Effector CD4-positive, alpha-beta T cell (primary cell): ENCODE measurements around the gene IGFN1.
"Not testable (repeated sequence)": the region's sequence is repeated elsewhere in the genome, so short reads cannot be mapped to it uniquely, and the experiment has no call there.

Experiments
- DNase-seq: peaks from one replicate; pipeline ENCODE4 v3.0.0-alpha.2; 2020

The IGFN1 gene

DNA sequence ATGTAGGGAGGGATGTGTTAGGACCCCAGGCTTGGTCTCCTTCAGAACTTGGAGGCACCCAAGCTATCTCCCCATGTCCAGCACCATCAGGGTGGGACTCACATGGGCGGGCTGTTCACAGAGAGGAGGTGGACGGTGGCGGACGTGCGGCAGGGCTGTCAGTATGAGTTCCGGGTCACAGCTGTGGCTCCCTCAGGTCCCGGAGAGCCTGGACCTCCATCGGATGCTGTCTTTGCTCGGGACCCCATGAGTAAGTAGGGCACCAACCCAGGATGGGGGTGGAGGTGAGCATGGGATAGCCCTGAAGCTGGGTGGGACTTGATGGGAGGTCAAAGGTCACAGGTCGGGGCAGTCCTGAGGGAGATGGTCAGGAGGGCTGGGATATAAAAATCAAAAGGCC is 27.8 kb downstream of the IGFN1 start:
- DNase-seq, result no peak

DNA sequence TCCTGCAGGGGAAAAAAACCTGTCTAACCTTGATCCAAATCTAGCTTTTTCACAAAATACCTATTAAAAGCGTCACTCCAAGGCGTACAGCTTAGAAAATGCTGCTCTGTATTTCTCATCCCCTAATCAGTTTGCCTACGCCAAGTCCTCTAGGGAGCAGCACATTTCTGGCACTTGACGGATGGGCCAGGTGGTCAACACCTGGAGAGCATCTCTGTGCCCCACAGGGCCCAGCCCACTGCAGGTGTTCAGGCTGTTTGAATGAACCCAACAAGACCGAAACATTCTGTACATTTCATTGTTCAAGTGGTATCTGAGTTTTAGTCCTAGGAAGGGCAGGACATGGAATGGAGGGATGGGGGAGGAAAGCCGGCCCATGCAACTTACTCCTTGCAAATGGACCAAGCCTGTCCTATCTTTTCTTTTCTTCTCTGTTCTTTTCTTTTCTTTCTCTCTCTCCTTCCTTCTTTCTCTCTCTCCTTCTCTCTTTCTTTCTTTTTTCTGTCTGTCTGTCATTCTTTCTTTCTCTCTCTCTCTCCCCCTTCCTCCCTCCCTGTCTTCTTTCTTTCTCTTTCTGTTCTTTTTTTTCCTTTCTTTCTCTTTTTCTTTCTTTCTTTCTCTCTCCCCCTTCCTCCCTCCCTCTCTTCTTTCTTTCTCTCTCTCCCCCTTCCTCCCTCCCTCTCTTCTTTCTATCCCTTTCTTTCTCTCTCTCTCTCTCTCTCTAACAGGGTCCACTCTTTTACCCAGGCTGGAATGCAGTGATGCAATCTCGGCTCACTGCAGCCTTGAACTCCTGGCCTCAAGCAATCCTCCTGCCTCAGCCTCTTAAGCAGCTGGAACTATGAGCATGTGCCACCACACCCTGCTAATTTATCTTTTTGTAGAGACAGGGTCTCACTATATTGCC is 29.1 kb downstream of the IGFN1 start:
- no peak for DNase-seq

DNA sequence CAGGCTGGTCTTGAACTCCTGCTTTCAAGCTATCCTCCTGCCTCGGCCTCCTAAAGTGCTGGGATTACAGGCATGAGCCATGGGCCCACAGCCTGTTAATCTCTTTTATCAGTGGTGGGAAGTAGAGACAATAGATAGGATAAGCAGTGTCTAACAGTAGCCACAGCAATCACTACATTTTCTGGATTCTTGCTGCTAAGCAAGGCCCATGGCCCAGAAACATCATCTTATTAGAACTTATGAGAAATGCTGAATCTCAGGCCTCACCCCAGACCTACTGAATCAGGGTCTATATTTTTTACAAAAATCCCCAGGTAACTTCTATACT is 29.7 kb downstream of the IGFN1 start:
- no peak for DNase-seq

DNA sequence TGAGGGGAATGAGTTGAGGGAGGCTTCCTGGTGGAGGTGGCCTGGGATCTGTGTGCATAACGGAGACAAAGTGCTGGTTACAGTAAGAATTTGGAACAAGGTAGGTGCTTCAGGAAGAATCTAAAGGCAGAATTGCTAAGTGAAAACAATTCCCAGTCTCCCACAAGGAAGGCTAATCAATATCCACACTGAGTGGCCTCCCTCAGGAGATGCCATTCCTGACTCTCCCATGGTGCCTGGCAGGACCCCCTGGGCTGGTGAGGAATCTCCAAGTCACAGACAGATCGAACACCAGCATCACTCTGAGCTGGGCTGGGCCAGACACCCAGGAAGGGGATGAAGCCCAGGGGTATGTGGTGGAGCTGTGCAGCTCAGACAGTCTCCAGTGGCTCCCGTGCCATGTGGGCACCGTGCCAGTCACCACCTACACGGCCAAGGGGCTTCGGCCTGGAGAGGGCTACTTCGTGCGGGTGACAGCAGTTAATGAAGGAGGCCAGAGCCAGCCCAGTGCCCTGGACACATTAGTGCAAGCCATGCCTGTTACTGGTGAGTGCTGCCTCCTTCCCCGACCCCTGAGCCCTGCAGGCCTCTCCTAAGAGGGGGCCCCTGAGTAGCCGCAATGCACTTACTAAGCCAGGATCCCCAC is 30.7 kb downstream of the IGFN1 start:
- no peak for DNase-seq

DNA sequence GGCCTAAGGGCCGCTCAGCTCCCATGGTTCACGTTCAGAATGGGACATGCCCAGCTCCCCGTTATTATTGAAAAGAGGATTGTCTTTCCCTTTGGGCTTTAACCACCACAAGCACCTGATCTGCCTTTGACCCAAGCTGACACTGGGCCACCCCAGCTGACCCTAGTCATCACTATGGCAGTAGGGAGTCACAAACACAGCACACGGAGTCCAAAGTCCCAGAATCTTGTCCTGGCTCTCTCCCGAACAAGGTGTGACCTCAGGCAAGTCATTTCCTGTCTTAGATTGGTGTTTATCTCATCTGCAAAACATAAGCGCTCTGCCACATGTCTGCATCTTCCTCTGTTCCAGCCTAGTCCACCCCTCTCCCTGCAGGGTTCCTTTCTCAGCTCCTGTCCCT is 31.5 kb downstream of the IGFN1 start:
- no peak for DNase-seq

DNA sequence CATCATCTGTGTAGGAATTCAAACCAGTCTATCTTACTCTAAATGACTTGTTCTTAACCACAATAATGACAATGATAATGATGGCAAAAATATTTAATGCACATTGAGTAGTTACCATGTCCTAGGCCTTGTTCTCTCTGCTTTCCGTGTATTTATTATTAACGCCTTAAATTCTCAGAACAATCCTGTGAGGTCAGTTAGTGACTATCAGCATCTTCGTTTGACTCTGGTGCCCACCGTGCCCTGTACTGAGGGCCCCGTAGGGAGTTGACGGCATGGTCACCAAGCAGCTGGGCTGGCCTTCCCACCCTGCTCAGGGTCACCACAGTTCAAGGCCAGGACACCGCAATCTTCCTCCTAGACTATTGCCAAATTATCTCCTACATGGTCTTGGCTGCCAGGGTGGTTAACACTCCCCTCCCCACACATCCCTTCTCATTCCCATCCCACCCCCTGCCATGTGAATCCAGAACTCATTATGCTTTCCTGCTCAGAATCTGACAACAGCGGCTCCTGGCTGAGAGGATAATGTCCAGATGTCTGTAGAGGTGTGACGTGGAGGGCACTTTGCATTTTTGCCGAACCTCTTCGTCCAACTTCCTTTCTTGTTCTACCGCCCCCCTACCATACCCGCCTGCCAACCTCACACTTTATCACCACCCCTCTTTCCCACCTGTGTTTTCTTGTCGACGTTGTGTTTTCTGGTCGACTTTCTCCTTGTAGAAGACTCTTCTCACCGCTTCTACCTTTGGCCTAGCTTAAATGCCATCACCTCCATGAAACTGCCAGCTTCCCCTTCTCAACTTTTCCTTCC is 33.4 kb downstream of the IGFN1 start:
- DNase-seq, result no peak

DNA sequence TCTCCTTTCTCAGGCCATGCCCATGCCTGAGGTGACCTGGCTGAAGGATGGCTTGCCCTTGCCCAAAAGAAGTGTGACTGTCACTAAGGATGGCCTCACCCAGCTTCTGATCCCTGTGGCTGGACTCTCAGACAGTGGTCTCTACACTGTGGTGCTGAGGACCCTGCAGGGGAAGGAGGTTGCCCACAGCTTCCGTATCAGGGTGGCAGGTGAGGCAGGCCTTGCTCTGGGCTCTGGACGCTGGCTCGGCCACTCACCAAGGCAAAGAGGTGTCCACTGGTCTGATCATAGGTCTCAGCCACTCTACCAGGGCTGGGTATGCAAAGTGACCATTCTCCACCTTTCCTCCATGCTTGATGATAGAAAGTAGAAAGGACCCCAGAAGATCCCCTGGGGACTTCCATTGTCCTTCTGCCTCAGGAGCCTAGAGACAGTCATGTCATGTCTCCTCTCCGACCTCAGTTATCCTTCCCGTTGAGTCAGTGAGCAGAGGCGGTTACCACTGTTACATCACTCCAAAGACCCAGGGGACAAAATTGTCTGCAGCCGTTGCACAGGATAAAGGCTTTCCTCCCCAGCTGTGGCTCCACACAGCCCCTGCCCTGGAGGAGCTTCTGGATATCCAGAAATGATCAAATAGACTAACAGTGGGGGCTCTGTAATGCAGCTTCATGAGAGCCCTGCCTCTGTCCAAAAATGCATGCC is 34.2 kb downstream of the IGFN1 start:
- no peak for DNase-seq

DNA sequence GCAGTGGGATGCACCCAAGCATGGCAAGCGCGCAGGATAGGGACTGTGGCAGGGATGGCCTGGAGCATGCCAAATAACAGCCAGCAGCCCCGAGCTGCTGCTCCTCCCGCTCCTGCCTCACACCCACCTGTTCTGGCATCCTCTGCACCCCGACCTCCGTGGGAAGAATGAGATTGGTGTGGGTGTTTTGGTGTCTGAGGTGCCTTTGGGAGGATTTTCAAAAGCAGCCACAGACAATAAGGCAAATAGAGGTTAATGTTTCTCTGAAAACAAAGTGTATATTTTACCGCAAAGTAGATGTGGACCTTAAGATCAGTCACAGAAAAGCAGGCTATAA is 35.5 kb downstream of the IGFN1 start:
- DNase-seq, result no peak

DNA sequence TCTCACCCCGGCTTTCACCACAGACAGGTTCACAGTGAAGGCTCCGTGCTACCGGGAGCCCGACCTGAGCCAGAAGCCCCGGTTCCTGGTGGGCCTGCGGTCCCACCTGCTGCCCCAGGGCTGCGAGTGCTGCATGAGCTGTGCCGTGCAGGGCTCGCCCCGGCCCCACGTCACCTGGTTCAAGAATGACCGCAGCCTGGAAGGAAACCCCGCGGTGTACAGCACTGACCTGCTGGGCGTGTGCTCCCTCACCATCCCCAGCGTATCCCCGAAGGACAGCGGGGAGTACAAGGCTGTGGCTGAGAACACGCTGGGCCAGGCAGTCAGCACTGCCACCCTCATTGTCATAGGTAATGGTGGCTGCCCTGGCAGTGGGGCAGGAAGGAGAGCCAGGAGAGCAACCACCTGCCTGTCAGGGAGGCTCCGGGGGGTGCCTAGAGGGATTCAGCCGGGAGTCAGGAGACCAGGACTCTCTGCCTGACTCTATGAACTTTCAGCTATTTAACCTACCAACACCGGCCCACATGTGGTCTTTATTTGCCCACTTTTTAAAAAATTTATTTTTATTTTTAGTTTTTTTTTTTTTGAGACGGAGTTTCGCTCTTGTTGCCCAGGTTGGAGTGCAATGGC is 36.4 kb downstream of the IGFN1 start:
- no peak for DNase-seq

DNA sequence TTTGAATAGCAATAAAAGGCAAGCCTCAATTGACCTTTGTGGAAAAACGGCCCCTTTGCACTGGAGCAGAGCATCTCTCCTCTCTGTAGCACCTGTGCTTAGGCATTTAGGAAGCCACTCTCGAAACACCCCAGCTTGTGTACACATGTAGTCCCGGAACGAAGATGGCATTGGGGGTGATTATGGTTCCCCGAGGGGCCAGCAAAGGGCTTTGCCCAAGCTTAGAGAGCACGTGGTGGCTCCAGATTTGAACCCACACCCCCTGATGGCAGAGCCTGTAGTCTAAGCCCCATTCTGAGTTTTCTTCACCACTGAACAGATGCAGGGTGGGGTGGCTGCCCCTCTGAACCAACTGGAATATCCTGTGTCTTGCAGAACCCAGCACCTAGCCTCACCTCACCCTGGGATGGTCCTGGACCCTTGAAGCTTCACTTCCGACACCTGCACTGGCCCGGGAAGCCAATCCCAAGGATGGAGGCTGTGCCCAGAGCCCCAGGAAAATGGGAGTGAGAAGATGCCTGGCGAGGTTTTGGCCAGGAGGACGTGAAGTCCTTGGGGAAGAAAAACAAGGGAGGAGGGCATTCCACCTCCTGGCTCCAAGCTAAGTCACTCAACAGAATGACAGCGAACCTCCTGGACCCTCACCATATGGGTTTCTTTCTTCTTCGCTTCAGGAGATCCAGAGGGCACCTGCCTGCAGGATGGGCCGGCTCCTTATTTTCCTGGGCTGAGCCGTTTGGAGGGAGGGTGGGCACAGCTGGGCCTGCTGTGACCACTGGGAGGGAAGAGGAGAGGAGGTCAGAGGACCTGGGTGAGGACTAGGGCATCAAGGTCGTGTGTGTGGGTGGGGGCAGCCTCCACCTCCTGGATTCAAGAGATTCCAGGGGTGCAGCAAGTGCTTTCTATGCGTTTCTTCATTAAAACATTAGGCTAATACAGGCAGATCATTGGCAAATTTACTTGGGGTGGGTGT is 37.7 kb downstream of the IGFN1 start:
- no peak for DNase-seq

DNA sequence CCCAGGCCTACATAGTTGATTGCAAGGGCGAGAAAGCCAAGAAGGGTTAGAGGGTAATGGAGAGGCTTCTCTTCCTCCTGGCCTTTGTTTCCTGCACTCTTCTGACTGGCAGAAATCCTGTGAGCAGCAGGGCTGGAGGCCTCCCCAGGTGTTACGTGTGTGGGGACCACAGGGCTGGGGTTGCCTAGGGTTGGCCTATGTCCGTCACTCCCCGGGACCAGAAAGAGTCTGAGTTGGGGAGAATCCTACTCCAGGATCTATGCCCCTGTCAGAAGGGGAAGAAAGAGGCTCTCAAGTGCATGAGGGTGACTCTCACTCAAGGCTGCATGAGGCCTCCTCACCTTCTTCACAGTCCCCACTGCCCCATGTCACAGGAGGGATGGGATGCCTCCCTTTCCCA is 38.5 kb downstream of the IGFN1 start:
- no peak for DNase-seq

DNA sequence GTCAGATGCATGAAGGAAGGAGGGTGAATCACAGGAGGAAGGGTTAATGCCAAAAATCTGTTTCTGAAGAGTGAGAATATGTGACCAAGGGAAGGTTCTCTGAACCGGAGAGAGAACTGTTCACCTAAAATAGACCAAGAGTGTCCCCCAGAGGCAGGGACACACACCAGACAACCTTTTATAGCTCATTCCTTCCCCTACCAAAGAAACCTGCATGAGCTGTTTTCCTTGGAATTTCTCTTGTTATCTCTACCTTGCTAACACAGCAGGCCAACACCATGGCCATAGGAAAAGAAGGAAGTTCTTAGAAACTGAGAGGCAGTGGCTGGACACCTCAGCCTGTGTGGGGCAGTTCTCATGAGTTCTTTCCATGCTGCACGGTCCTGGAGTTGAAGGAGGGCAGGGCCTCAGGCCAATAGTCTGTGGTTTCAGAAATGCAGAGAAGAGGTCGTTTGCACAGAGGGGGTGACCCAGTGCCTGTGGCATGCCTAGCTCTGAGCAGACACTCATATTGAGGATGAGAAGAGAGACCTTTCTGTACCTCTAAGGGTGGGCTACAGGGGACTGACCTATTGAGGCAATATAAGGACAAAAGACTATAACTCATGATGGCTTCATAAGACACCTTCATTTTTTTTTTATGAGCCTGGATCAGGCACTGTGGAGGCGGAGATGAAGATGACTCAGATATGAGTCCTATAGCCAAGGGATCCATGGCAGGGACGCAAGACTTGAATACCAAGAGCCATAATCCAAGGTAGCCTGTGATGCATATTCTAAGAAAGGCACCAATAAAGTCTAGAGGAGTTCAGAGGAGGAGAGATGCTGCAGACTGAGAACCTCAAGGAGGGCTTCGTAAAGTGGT is 39.4 kb downstream of the IGFN1 start:
- no peak for DNase-seq

DNA sequence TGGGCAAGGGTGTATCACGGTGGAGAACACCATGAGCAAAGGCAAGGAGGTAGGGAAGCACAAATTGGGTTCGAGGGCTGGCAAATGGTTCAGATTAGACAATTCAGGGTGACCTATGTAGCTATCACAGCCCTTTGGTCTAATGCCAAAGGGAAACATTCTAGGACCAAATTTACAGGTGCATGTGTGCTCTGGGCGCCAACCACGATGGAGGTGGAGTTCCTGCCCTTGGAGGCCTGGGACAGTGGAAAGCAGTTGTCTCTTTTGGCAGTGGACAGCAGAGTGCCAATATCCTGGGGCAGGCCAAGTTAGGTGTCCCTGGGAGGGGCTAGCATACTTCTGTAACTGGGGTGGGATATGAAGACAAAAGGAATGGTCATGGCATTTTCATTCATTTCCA is 40.1 kb downstream of the IGFN1 start:
- DNase-seq, result no peak

DNA sequence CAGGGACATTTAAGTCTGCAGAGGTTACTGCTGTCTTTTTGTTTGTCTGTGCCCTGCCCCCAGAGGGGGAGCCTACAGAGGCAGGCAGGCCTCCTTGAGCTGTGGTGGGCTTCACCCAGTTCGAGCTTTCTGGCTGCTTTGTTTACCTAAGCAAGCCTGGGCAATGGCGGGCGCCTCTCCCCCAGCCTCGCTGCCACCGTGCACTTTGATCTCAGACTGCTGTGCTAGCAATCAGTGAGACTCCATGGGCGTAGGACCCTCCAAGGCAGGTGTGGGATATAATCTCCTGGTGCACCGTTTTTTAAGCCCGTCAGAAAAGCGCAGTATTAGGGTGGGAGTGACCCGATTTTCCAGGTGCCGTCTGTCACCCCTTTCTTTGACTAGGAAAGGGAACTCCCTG is 49.0 kb downstream of the IGFN1 start:
- DNase-seq, result not testable (repeated sequence)

DNA sequence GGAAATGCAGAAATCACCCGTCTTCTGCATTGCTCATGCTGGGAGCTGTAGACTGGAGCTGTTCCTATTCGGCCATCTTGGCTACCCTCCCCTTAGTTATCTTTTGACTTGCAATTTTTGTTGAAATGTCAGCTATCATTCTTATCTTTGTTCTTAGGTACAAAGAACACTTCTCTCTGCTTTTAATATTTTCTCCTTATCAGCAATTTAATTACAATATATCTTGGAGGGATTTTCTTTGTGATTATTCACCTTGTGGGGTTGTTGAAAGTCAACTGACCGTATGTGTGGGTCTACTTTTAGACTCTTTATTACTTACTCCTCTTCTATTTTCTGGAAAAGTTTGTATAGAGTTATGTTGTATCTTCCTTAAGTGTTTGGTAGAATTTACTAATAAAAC is 49.5 kb downstream of the IGFN1 start:
- no peak for DNase-seq

DNA sequence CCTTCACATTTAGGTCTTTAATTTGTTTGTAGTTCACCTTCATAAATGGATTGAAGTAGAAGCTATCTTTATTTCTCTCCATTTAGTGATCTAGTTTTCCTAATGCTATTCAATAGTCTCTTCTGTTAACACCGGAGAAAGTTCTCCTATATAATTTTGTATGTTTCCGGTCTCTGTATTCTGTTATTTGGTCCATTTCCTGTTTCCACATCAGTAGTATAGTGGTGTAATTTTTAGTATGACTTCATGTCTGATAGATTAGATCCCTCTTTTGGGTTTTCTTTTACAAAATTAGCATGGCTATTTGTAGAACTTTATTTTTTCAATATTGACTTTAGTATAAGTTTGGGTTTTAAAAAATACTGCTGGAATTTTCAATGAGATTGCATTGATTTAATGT is 51.1 kb downstream of the IGFN1 start:
- DNase-seq, result no peak

DNA sequence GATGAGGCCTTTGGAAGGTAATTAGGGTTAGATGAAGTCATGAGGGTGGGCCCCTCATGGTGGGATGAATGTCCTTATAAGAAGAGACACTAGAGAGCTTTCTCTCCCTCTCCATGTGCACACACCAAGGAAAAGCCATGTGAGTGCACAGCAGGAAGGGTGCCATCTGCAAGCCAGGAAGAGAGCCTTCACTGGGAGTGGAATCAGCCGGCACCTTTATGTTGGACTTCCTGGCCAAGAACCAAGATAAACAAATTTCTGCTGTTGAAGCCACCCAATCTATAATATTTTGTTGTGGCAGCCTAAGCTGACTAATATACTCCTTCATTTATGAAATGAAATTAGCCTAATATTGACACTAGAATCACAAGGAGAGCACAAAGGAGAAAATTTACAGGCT is 54.5 kb downstream of the IGFN1 start:
- DNase-seq, result no peak

DNA sequence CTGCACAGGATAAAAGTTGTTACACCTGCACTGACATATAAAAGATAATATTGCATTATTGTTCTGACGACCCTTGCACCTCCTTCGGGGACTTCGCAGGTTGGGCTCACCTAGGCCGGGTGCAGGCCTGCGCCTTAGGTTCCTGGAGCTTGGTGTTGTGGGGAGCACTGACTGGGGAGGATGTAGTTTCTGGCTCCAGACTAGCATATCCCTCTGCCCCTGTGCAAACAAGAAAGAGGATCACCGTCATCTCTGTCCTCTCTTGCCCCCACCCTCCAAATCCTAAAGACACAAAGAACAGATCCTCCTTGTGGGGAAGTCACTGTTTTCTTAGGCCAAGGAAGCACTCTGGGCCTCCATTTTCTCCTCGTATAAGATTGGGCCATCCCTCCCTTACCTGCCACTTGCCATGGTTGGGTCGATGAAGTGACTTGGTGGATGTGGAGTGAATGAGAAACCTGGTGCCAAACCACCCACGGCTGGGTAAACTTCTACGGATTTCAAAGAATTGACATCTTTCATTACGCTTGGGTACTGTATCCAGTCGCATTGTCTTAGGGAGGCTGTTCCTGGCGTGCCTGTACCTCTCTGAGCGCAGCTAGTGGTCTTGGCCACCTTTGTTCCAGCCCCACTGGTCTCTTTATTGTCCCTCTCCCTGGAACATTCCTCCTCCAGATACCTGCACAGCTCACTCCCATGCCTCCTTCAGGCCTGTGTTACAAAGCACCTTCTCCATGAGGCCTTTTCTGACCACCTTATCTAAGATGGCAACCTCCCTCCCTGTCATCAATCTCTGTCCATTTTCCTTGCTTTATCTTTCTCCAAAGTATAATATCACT is 58.3 kb downstream of the IGFN1 start:
- DNase-seq, result no peak

DNA sequence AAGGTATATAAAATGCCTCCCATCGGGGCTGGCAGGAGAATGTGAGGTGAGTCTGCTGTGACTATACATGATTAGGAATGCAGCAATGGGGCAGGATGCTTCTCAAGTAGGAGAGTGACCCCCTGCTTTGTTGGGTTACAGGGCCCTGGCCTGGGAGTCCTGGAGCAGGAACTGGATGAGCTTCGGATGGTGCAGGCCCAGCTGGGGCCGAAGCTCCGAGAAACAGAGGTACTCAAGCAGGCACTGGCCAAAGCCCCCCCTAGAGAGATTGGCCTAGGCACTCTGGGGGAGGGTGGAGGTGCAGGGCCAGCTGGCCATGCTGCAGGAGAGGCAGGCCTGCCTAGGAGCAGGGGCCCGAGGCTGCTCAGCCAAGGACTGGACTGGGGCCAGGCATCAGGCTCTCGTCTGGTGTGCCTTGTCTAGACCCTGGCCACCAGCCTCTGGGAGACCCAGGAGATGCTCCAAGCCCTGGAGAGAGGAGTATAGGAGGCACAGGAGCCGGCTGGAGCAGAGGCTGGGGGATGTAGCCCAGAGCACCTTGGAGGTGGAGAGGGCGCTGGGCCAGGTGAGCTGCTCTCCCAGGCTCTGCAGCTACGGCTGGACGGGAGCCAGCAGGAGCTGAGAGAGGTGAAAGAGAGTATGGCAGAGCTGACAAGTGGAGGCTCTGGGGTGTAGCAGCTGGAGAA is 59.8 kb downstream of the IGFN1 start:
- DNase-seq, result no peak
